ENCODE data around the gene SHISA8.

Gene SHISA8

GRCh38 chr22:41946629-41947423 is 32.0 kb upstream of the SHISA8 start, which contains the start of gene CENPM:
CENPM (minus strand) TSS chr22:41947152; CDS start chr22:41947076, 76 bp downstream.
- TF ChIP-seq CTCF (IDR thresholded peaks at IDR 0.05): no peak
- peaks cover 0 to 16% of the 10 kb centered on the region in 2 donors for H3K27me3 ChIP-seq
- peak within 1 kb of the TSS; percentile 56 to 65 for H3K4me3 ChIP-seq
- DNase-seq: peak; percentile 86 to 92
- intact Hi-C loops (cut with DNase I; ENCODE audit: low total_unique reads): loop anchor here (5.0 kb wide), 1 partner anchor 120 kb away; no protein-coding TSS in a partner anchor
- H3K36me3 ChIP-seq: no peaks in the 10 kb centered on the region
- H3K27ac ChIP-seq: peak within 1 kb of the TSS; percentile 9 to 24
- H3K9me3 ChIP-seq: no peaks in the 10 kb centered on the region
- peaks cover 0 to 15% (median 11%) of the 10 kb centered on the region in 4 donors for H3K4me1 ChIP-seq

GRCh38 chr22:41943661-41944209 is 28.9 kb upstream of the SHISA8 start:
- H3K27ac ChIP-seq: no peak overlapping the region
- H3K36me3 ChIP-seq: no peaks in the 10 kb centered on the region
- intact Hi-C loops (cut with DNase I; ENCODE audit: low total_unique reads): no loop called here
- peaks cover 0 to 19% (median 15%) of the 10 kb centered on the region in 4 donors for H3K4me1 ChIP-seq
- H3K27me3 ChIP-seq: peaks cover 0 to 3% of the 10 kb centered on the region in 2 donors
- H3K4me3 ChIP-seq: no peak overlapping the region
- no peaks in the 10 kb centered on the region for H3K9me3 ChIP-seq
- no peak for DNase-seq
- TF ChIP-seq CTCF (IDR thresholded peaks at IDR 0.05): no peak

- no peaks in the 10 kb centered on the region for H3K36me3 ChIP-seq
- peak; percentile 97 for TF ChIP-seq CTCF (IDR thresholded peaks at IDR 0.05)
- no peak overlapping the region for H3K4me3 ChIP-seq
- H3K27me3 ChIP-seq: peaks cover 0 to 3% of the 10 kb centered on the region in 2 donors
- intact Hi-C loops (cut with DNase I; ENCODE audit: low total_unique reads): loop anchor here (2.0 kb wide), 2 partner anchors 194 to 244 kb away; no protein-coding TSS in a partner anchor
- peak; percentile 85 to 89 for DNase-seq
- no peaks in the 10 kb centered on the region for H3K9me3 ChIP-seq
- H3K4me1 ChIP-seq: peaks cover 0 to 11% (median 6%) of the 10 kb centered on the region in 4 donors
- peak overlapping the region in 1 of 2 donors; percentile 25 for H3K27ac ChIP-seq
Observed at GRCh38 chr22:41940832-41941765, 26.2 kb upstream of the SHISA8 start.

GRCh38 chr22:41939981-41940831 is 25.3 kb upstream of the SHISA8 start:
- H3K4me1 ChIP-seq: peaks cover 0 to 7% (median 2%) of the 10 kb centered on the region in 4 donors
- no peak for DNase-seq
- H3K36me3 ChIP-seq: no peaks in the 10 kb centered on the region
- no peak overlapping the region for H3K4me3 ChIP-seq
- H3K27ac ChIP-seq: peak overlapping the region in 1 of 2 donors; percentile 25
- TF ChIP-seq CTCF (IDR thresholded peaks at IDR 0.05): no peak
- intact Hi-C loops (cut with DNase I; ENCODE audit: low total_unique reads): loop anchor here (2.0 kb wide), 2 partner anchors 193 to 243 kb away; no protein-coding TSS in a partner anchor
- H3K27me3 ChIP-seq: peaks cover 0 to 3% of the 10 kb centered on the region in 2 donors
- no peaks in the 10 kb centered on the region for H3K9me3 ChIP-seq

GRCh38 chr22:41936894-41937169 is 22.0 kb upstream of the SHISA8 start:
- Histone ChIP-seq H3K9me3 (no peaks in the 10 kb centered on the region), H3K27me3 (no peaks in the 10 kb centered on the region), H3K36me3 (no peaks in the 10 kb centered on the region), H3K4me1 (peaks cover 0 to 7% (median 2%) of the 10 kb centered on the region in 4 donors), H3K27ac (no peak overlapping the region), H3K4me3 (no peak overlapping the region)
- intact Hi-C loops (cut with DNase I; ENCODE audit: low total_unique reads): no loop called here
- no peak for TF ChIP-seq CTCF (IDR thresholded peaks at IDR 0.05)
- DNase-seq: no peak

Measured in tibial artery (tissue), 4 donors.